HG03432 (cell line): ENCODE measurements around the gene CLRN1.

Source experiments
- ATAC-seq: cut with Tn5 transposase; IDR thresholded peaks from one replicate; pipeline ENCODE4 v1.9.1; 2021; ENCODE audit warnings: mild to moderate bottlenecking, moderate library complexity; ENCODE audit not compliant: unreplicated experiment

Gene CLRN1

GRCh38 chr3:150978566-150979148 is 6.1 kb upstream of the CLRN1 start:
- ATAC-seq, result no peak

- ATAC-seq, result no peak
Observed at GRCh38 chr3:150975992-150976368, 3.5 kb upstream of the CLRN1 start.

DNA sequence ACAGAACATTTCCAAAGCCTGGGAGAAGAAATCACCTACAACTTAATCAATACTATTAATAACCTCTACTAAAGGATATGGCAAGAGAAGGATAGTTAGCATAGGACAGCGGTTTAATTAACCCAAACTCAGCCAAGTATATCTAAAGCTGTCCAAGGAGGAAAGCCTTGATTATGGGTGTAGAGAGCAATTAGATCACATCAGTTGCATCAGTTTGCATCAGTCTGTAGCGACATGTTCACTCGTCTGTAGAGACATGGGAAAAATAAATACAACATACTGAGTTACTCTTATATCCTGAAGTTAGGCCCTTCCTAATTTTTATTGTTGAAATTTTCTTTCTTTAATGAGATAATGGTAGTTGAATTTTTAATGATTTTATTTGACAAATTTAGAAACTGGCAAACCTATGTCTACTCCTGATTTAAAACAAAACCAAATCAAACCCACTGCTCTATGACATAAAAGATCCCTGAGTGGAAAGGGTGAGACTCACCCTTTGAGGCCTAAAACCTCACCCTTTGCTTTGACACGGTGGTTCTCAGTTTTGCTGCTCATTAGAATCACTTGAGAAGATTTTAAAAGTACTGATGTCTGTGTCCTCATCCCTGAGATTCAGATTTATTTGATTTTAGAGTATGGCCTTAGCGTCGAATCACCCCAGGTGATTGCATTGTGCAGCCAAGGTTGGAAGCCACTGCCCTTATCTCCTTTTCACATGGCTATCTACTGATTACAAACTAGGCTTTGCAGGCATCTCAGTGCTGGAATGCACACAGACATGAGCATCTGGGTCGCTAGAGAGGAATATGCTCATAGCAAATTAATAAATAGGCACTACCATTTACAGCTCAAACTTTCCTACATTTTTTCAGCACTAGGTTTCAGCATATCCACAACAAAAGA is 2.8 kb upstream of the CLRN1 start:
- no peak for ATAC-seq

- no peak for ATAC-seq
Observed at GRCh38 chr3:150970665-150971324, 1.7 kb downstream of the CLRN1 start.

GRCh38 chr3:150968341-150969035 is 4.0 kb downstream of the CLRN1 start:
- no peak for ATAC-seq

DNA sequence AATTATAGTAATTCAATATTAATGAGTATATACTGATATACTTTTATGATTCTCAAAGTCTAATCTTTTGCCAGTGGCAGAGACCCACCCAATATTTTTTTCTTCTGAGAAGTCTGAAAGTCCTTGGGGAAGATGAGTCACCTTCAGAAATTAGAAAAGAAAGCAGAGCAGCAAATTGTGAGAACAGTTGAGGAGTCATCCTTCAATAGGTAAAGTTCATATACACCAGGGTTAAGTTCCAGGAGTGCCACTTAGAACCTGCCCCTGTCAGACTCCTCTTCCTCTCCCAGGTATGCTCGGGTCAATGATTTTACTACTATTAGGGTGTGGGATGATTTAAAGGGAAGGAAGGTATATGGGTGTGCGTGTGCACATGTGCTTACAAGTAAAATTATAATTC is 7.1 kb downstream of the CLRN1 start:
- ATAC-seq, result no peak

- no peak for ATAC-seq
Observed at GRCh38 chr3:150961949-150962348, 10.6 kb downstream of the CLRN1 start.

- no peak for ATAC-seq
Observed at GRCh38 chr3:150960708-150961684, 11.5 kb downstream of the CLRN1 start.

DNA sequence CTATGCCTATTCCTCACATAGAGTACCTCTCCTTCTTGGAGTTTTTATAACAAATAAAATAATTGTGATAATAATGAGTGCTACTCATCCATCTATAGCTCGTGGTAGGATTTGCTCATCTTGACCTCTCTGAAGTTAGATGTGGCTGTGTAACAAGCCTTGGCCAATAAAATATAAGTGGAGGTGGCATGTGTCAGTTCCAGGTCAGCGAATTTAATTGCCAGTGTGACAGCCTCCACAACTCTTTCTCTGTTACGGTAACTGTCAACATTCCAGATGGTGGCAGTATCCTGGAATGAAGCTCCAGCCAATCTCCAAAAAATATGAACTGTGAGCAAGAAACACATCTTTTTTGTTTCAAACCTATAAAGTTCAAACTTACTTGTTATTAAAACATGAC is 13.8 kb downstream of the CLRN1 start:
- no peak for ATAC-seq

GRCh38 chr3:150956376-150956775 is 16.2 kb downstream of the CLRN1 start:
- ATAC-seq, result no peak

DNA sequence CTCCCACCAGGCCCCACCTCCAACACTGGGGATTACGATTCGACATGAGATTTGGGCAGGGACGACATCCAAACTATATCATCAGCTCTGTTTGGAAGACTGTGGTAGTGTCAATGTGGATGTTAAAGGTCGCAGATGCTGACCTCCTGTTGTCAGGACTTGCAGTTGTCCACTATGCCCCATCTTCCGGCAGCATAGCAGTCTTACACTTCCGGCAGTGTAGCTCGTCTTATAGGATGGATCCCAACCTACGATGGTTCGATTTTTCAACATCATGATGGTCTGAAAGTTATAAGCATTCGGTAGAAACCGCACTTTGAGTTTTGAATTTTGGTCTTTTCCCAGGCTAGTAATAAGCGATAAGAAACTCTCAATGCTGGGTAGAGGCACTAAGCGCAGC is 20.6 kb downstream of the CLRN1 start:
- ATAC-seq, result no peak

DNA sequence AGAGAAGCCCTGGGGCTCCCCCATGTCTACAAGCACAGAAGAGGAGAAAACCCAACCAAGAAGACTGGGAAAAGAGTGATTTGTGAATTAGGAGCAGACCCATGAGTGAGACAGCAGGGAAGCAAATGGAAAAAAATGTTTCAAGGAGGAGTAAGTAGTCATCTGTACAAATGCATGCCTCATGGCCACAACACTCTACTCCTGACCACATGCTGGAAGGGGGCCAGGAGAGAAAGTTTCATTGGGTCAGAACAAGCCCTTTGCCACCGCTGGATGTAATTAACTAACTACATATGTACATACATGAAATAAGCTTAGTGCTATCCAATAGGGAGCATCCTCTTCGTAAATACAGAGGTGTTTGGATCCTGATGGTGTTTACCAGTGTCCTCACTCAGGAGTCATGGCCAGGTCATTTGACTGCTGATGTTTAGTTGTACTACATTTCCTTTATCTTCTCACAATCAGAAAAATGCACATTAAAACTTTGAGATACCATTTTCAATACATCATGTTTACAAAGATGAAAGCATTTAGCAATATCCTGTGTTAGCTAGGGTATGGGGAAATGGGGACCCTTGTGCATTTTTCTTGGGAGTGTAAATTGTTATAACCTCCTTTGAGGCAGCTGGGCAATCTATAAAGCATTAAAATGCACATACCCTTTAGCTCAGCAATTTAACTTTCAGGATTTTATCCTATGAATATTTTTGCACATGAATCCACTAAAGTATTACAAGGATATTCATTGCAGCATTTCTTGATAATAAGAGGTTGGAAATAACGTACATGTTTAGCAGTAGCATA is 27.1 kb downstream of the CLRN1 start:
- no peak for ATAC-seq

GRCh38 chr3:150942221-150942620 is 30.3 kb downstream of the CLRN1 start:
- ATAC-seq, result no peak

DNA sequence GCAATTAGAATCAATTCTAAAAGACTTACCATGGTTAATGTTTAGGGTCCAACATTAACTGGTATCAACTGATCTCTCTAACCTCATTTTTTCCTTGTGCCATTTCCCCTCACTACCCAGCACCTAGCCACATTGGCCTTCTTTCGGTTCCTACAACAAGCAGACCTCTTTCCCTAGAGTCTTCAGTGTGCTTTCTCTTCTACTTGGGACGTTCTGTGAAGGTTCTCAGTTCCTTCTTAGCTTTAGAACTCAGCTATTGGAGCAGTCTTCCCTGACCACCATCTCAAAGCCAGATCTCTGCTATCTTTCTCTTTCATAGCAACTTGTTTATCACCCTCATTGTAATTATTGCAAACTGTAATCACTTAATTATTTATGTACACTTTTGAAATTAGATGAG is 35.8 kb downstream of the CLRN1 start:
- ATAC-seq, result peak; percentile 89

DNA sequence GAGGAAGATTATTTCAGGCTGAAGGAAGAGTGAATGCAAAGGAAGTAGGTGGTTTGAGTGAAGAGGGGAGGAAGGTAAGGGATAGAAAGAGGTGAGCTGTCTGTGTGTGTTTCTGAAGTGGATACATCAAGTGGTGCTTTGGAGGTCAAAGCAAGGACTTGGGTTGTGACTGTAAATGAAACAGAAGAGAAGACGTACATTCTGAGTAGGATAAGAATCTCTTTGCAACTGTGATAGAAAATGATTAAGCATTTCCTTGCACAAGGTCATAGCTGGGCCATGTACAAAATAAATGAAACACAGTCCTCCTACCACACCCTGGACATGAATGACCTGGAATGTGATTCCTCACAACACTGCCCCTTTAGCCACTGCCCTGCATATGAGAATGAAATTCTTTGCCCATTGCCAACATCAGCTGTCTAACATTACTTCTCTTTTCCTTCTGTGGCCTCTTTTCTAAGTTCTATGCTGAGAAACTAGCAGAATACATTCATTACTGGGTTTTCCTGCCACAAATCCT is 39.0 kb downstream of the CLRN1 start:
- no peak for ATAC-seq

GRCh38 chr3:150931745-150932144 is 40.8 kb downstream of the CLRN1 start:
- no peak for ATAC-seq

DNA sequence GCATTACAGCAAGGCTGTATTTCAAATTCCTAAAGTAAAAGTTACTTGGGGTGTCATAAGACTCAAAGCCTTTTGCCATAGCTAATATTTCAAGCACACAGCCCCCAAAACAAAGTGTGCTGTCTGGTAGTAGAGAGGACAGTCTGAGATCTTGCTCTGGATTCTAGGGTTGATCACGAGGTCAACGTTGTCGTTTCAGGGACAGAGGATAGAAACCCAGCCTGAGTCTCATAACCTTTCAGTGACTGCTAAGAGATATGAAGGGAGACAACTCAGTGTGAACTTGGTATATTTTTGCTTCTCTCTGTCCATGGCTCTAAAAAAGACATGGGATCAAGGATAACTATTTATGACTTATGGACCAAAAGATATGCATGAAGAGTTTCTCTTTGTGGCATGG is 41.7 kb downstream of the CLRN1 start:
- ATAC-seq, result no peak

GRCh38 chr3:150928234-150928633 is 44.3 kb downstream of the CLRN1 start:
- ATAC-seq, result no peak

DNA sequence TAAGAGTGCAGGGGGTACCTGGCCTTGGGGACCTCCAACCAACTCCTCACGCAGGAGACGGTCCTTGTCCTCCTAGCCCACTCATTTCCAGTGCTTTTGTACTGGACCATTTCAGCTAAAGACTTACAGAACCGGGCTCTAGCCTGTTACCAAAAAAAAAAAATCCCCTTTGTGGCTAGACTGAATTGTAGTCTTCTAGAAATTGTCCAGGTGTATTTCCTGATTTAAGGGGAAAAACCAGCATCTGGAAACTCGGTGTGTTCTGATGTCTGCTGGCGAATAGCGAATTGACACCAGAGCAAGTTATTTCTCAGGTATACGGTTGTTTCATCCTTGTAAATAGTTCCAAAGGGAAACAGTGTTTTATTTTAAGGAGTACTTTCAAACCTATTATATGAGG is 46.2 kb downstream of the CLRN1 start:
- no peak for ATAC-seq
